H1 (cell line): ENCODE data around the gene TWIST2. TPM values are rescaled to one million over a fixed set of nuclear protein-coding genes. Genes with fewer than 3 reads are reported as not detected.

ENCODE experiments used
- CTCF ChIA-PET: fragments of 300-600 bp; sonication (Branson Sonifier 250); formaldehyde crosslinking; loops from one replicate; lab custom pipeline; 2021; ENCODE audit not compliant: partially characterized antibody; lab: Charles Lee
- POLR2A ChIA-PET: fragments of 300-600 bp; sonication (Branson Sonifier 250); formaldehyde crosslinking; loops from one replicate; lab custom pipeline; 2021; ENCODE audit warnings: inconsistent platforms; ENCODE audit not compliant: partially characterized antibody; lab: Charles Lee
- DNase-seq, 2 experiments: peaks; one replicate each; pipeline versions ENCODE4 v3.0.0 to v3.0.0-alpha.2; 2010 to 2022; ENCODE audit warnings: low spot score in 2 of 2, low read depth in 1 of 2, mixed read lengths in 1 of 2
- FAIRE-seq: peaks from 2 replicates; lab custom pipeline; 2011; peaks lifted over from hg19 to GRCh38; lab: Jason Lieb, UNC
- H2AFZ ChIP-seq: 2 replicates; pipeline ENCODE4 v1.8.1; 2012; ENCODE audit warnings: low read length, inconsistent platforms
- H2AK5ac ChIP-seq: 2 replicates; pipeline ENCODE4 v1.6.1; 2013; ENCODE audit warnings: low read depth, low read length
- H2BK120ac ChIP-seq: replicated peaks from 2 replicates; pipeline ENCODE3; 2013; ENCODE audit warnings: low read depth, low read length, inconsistent platforms
- H2BK12ac ChIP-seq: 2 replicates; pipeline ENCODE4 v1.6.1; 2013; ENCODE audit warnings: low read depth, low read length
- H2BK15ac ChIP-seq: 2 replicates; pipeline ENCODE4 v1.6.1; 2013; ENCODE audit warnings: low read length
- H2BK20ac ChIP-seq: 2 replicates; pipeline ENCODE4 v1.6.1; 2013; ENCODE audit warnings: low read length
- H2BK5ac ChIP-seq: 2 replicates; pipeline ENCODE4 v1.6.1; 2013; ENCODE audit warnings: low read depth, low read length
- H3K14ac ChIP-seq: 2 replicates; pipeline ENCODE4 v1.6.1; 2013; ENCODE audit warnings: inconsistent platforms; ENCODE audit not compliant: insufficient read length
- H3K18ac ChIP-seq: 2 replicates; pipeline ENCODE4 v1.6.1; 2013; ENCODE audit warnings: low read length; ENCODE audit errors: extremely low read depth
- H3K23ac ChIP-seq: 2 replicates; pipeline ENCODE4 v1.6.1; 2013; ENCODE audit warnings: inconsistent platforms; ENCODE audit not compliant: insufficient read length
- H3K23me2 ChIP-seq: 2 replicates; pipeline ENCODE4 v1.6.1; 2013; ENCODE audit warnings: low read depth, low read length
- H3K27ac ChIP-seq: 2 replicates; pipeline ENCODE4 v1.6.1; 2011; ENCODE audit warnings: low read depth, low read length, inconsistent platforms
- H3K27me3 ChIP-seq, 4 experiments: replicated peaks in 1 of 4; 1 replicate in 1 of 4; 2 replicates in 3 of 4; pipeline versions ENCODE4 v1.6.1 to v1.8.1; 2011 to 2013; ENCODE audit warnings: low read length in 3 of 4, mild to moderate bottlenecking in 3 of 4, inconsistent platforms in 2 of 4, mixed read lengths in 2 of 4, moderate library complexity in 1 of 4; ENCODE audit not compliant: control insufficient read depth in 3 of 4, insufficient read depth in 3 of 4; ENCODE audit errors: extremely low read depth in 1 of 4
- H3K36me3 ChIP-seq, 4 experiments: 2 replicates each; pipeline versions ENCODE4 v1.6.1 to v1.8.1; 2011 to 2013; ENCODE audit warnings: mild to moderate bottlenecking in 4 of 4, low read length in 3 of 4, moderate library complexity in 2 of 4, control low read depth in 1 of 4, inconsistent platforms in 1 of 4; ENCODE audit not compliant: insufficient read depth in 4 of 4, control insufficient read depth in 2 of 4
- H3K4ac ChIP-seq: replicated peaks from 2 replicates; pipeline ENCODE3; 2013; ENCODE audit warnings: low read length, low read depth, mixed read lengths, inconsistent platforms; ENCODE audit not compliant: insufficient read length
- H3K4me1 ChIP-seq, 4 experiments: replicated peaks in 1 of 4; 1 replicate in 1 of 4; 2 replicates in 3 of 4; pipeline versions ENCODE4 v1.6.1 to v1.8.1; 2011 to 2013; ENCODE audit warnings: low read length in 3 of 4, inconsistent platforms in 2 of 4, mixed read lengths in 1 of 4; ENCODE audit not compliant: insufficient read depth in 4 of 4, control insufficient read depth in 3 of 4
- H3K4me2 ChIP-seq, 2 experiments: 2 replicates each; pipeline versions ENCODE4 v1.6.1 to v1.8.1; 2011 to 2013; ENCODE audit warnings: low read depth in 2 of 2, low read length in 2 of 2, control low read depth in 1 of 2, inconsistent platforms in 1 of 2, mild to moderate bottlenecking in 1 of 2; ENCODE audit not compliant: insufficient read depth in 1 of 2
- H3K4me3 ChIP-seq, 4 experiments: fragments of 200-600, 300-600 bp in 1 of 4; sonication (generic), shearing (Covaris generic), sonication (Bioruptor Twin) in 1 of 4; 2 replicates each; pipeline versions ENCODE4 v1.5.1 to v1.8.1; 2011 to 2016; ENCODE audit warnings: low read length in 4 of 4, low read depth in 3 of 4, control low read depth in 2 of 4, inconsistent platforms in 2 of 4, mild to moderate bottlenecking in 2 of 4, mixed read lengths in 1 of 4, moderate library complexity in 1 of 4; ENCODE audit not compliant: insufficient read depth in 2 of 4; ENCODE audit errors: extremely low read depth in 1 of 4
- H3K56ac ChIP-seq: replicated peaks from 2 replicates; pipeline ENCODE3; 2013; ENCODE audit warnings: low read depth, mild to moderate bottlenecking, mixed read lengths, low read length, inconsistent platforms; ENCODE audit not compliant: insufficient read length
- H3K79me1 ChIP-seq: 2 replicates; pipeline ENCODE4 v1.6.1; 2013; ENCODE audit warnings: low read depth, low read length, control low read depth
- H3K79me2 ChIP-seq, 2 experiments: 2 replicates each; pipeline versions ENCODE4 v1.6.1 to v1.8.1; 2012 to 2013; ENCODE audit warnings: low read length in 2 of 2, mild to moderate bottlenecking in 2 of 2, inconsistent platforms in 1 of 2; ENCODE audit not compliant: insufficient read depth in 2 of 2, control insufficient read depth in 1 of 2
- H3K9ac ChIP-seq, 4 experiments: replicated peaks in 1 of 4; 1 replicate in 1 of 4; 2 replicates in 3 of 4; pipeline versions ENCODE4 v1.6.1 to v1.8.1; 2011 to 2013; ENCODE audit warnings: low read depth in 3 of 4, low read length in 3 of 4, control low read depth in 2 of 4, mild to moderate bottlenecking in 2 of 4, moderate library complexity in 2 of 4, inconsistent platforms in 1 of 4; ENCODE audit errors: extremely low read depth in 1 of 4
- H3K9me3 ChIP-seq, 2 experiments: 2 replicates each; pipeline versions ENCODE4 v1.6.1 to v1.8.1; 2012 to 2013; ENCODE audit warnings: mild to moderate bottlenecking in 2 of 2, moderate library complexity in 2 of 2, control low read depth in 1 of 2, inconsistent platforms in 1 of 2, low read depth in 1 of 2, low read length in 1 of 2, mixed read lengths in 1 of 2; ENCODE audit not compliant: insufficient read depth in 2 of 2
- H4K20me1 ChIP-seq, 2 experiments: replicated peaks in 1 of 2; 2 replicates each; pipeline versions ENCODE3 to v1.8.1; 2011 to 2013; ENCODE audit warnings: inconsistent platforms in 2 of 2, low read length in 2 of 2, mild to moderate bottlenecking in 1 of 2; ENCODE audit not compliant: insufficient read depth in 2 of 2, control insufficient read depth in 1 of 2
- H4K5ac ChIP-seq: 2 replicates; pipeline ENCODE4 v1.6.1; 2013; ENCODE audit warnings: low read length, low read depth, mixed read lengths, inconsistent platforms; ENCODE audit not compliant: insufficient read length
- H4K8ac ChIP-seq: 2 replicates; pipeline ENCODE4 v1.8.0; 2013; ENCODE audit warnings: mild to moderate bottlenecking, moderate library complexity, low read length, inconsistent platforms; ENCODE audit not compliant: insufficient read depth; ENCODE audit errors: extremely low read depth
- H4K91ac ChIP-seq: replicated peaks from 2 replicates; pipeline ENCODE3; 2013; ENCODE audit warnings: low read length, mixed read lengths, inconsistent platforms; ENCODE audit not compliant: insufficient read length
- BACH1 ChIP-seq: IDR thresholded peaks from 2 replicates; pipeline ENCODE4 v1.6.1; 2012; ENCODE audit warnings: low read length, improper control_type of control experiment
- CTCF ChIP-seq, 3 experiments: IDR thresholded peaks; 1 replicate in 2 of 3; 2 replicates in 1 of 3; pipeline versions ENCODE4 v1.5.1 to v1.6.1; 2011; ENCODE audit warnings: low read length in 3 of 3, mild to moderate bottlenecking in 3 of 3, inconsistent platforms in 2 of 3, low read depth in 1 of 3, moderate library complexity in 1 of 3; ENCODE audit not compliant: insufficient read depth in 1 of 3; ENCODE audit errors: control extremely low read depth in 1 of 3
- GABPA ChIP-seq: IDR thresholded peaks from 2 replicates; pipeline ENCODE4 v1.6.1; 2011; ENCODE audit warnings: mild to moderate bottlenecking, low read length, moderate library complexity, borderline replicate concordance; ENCODE audit not compliant: insufficient read depth
- KDM4A ChIP-seq: IDR thresholded peaks from one replicate; pipeline ENCODE4 v1.7.1; 2012; ENCODE audit warnings: low read depth, mild to moderate bottlenecking, moderate library complexity, low read length, inconsistent platforms; ENCODE audit not compliant: severe bottlenecking
- NANOG ChIP-seq: IDR thresholded peaks from 2 replicates; pipeline ENCODE4 v1.6.1; 2011; ENCODE audit warnings: low read length, low read depth, mild to moderate bottlenecking, inconsistent platforms; ENCODE audit not compliant: insufficient read depth, poor library complexity, severe bottlenecking
- POU5F1 ChIP-seq: IDR thresholded peaks from 2 replicates; pipeline ENCODE4 v1.6.1; 2011; ENCODE audit warnings: low read depth, mild to moderate bottlenecking, low read length, moderate library complexity
- RXRA ChIP-seq: IDR thresholded peaks from 2 replicates; pipeline ENCODE4 v1.6.1; 2011; ENCODE audit warnings: low read depth, mild to moderate bottlenecking, low read length, moderate library complexity; ENCODE audit not compliant: insufficient read depth
- SIX5 ChIP-seq: IDR thresholded peaks from 2 replicates; pipeline ENCODE4 v1.6.1; 2011; ENCODE audit warnings: mild to moderate bottlenecking, low read depth, low read length
- TAF7 ChIP-seq: optimal IDR thresholded peaks from 2 replicates; pipeline ENCODE3; 2011; ENCODE audit warnings: low read depth, mild to moderate bottlenecking, inconsistent platforms, low read length, moderate library complexity, borderline replicate concordance
- whole genome bisulfite sequencing, 2 experiments: shearing (Covaris generic) in 1 of 2; methylation state at CpG; one replicate each; pipeline versions ENCODE4 v1.1.6 to v1.1.7; 2013 to 2015; ENCODE audit warnings: low lambda C conversion rate in 2 of 2, mixed read lengths in 2 of 2, inconsistent platforms in 1 of 2, low coverage in 1 of 2, missing lambda C conversion rate in 1 of 2; ENCODE audit not compliant: insufficient replicate concordance in 2 of 2, insufficient coverage in 1 of 2, insufficient read length in 1 of 2; ENCODE audit errors: extremely low coverage in 1 of 2, missing lambda C conversion rate in 1 of 2; 5-methylcytosine and 5-hydroxymethylcytosine counted together
- polyA plus RNA-seq, 7 experiments: library from polyadenylated mRNA; depleted of rRNA in 3 of 7; stranded (reverse) in 5 of 7; unstranded in 2 of 7; fragments of >200 nt in 5 of 7; fragments of 200-250 nt in 2 of 7; gene quantifications; 1 replicate in 5 of 7; 2 replicates in 1 of 7; 4 replicates in 1 of 7; pipeline versions ENCODE4 v1.2.1 to v1.2.3, GENCODE V29; 2011 to 2013; ENCODE audit warnings: missing spikeins in 2 of 7, mixed read lengths in 2 of 7
- total RNA-seq: library from RNA; stranded (reverse); fragmentation: NEBNext Ultra II Directional; extraction: Animal tissue kit (Norgen Biotek cat#: 25700); gene quantifications from 2 replicates; pipeline ENCODE4 v1.2.1, GENCODE V29; 2021

Gene TWIST2
- total and polyA plus RNA-seq, 2 of the 8 experiments (the other 6 are each of a cell fraction or from before 2014, with no cell fraction given): 2.6 to 4.3 TPM

- Histone ChIP-seq H4K5ac (no peak overlapping the region), H2BK20ac (no peak overlapping the region), H3K27me3 (no peaks in the 10 kb centered on the region), H3K9me3 (no peaks in the 10 kb centered on the region), H3K4ac (no peak overlapping the region), H2BK15ac (no peak overlapping the region), H3K18ac (no peak overlapping the region), H3K56ac (no peak overlapping the region), H2BK120ac (no peak overlapping the region), H4K8ac (no peak overlapping the region), H3K27ac (no peak overlapping the region), H2AFZ (no peak overlapping the region), H3K36me3 (no peaks in the 10 kb centered on the region), H3K4me3 (no peak overlapping the region), H3K4me1 (no peaks in the 10 kb centered on the region), H2BK12ac (no peak overlapping the region), H4K91ac (no peak overlapping the region), H3K23ac (no peak overlapping the region), H3K4me2 (no peak overlapping the region), H2BK5ac (no peak overlapping the region), H3K14ac (no peak overlapping the region), H3K79me2 (no peaks in the 10 kb centered on the region), H3K9ac (no peak overlapping the region), H2AK5ac (no peak overlapping the region), H4K20me1 (no peaks in the 10 kb centered on the region), H3K79me1 (no peaks in the 10 kb centered on the region), H3K23me2 (no peaks in the 10 kb centered on the region)
- POLR2A ChIA-PET: no interaction called here
- CTCF ChIA-PET: interaction anchor here (0.7 kb wide), 1 partner anchor 49 kb away, joined by 4 read pairs; no protein-coding TSS in a partner anchor
- 93% methylated on average over 8 of the region's 8 CpGs; no CpG with 5 or more reads in 1 of the 2 experiments for WGBS, 2 experiments
- DNase-seq (no peak), FAIRE-seq (no peak)
- TF ChIP-seq KDM4A (no peak), RXRA (no peak), SIX5 (no peak), GABPA (no peak), CTCF (IDR thresholded peaks at IDR 0.05; ENCODE audit: control extremely low read depth in 1 of 3, insufficient read depth in 1 of 3, low read depth in 1 of 3, low read length in 3 of 3) (no peak), TAF7 (no peak), POU5F1 (no peak), BACH1 (no peak), NANOG (no peak)
Observed at GRCh38 chr2:238939521-238940403, 91.9 kb downstream of the TWIST2 start.
